ENCODE data around the gene SAXO1. TPM values are rescaled to one million over a fixed set of nuclear protein-coding genes. Genes with fewer than 3 reads are reported as not detected.

SAXO1 gene
- total and polyA plus RNA-seq, 7 donors = 0.08 to 1.9 (median 0.38) TPM; not detected in 4

DNA sequence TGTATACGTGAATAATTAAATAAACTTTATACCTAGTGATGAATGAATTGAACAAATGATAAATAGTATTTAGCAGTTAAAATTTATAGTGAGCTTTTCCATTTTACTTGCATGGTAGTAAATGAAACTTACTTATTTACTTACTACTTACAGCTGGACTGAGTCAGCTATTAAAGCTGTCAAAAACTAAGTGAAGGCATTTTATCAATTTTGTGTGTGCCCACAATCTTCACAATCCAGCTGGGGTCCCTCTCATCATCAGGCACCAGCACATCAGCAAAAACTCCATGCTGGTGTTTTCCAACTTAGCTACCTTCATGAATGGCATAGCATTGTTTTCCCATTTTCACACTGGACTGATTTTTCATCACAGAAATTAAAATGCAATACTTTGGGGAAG is 81.1 kb downstream of the SAXO1 start:
- Histone ChIP-seq H3K4me1 (no peaks in the 10 kb centered on the region), H3K4me3 (no peak overlapping the region), H3K27ac (no peak overlapping the region), H3K9me3 (no peaks in the 10 kb centered on the region), H3K27me3 (ENCODE audit: insufficient read depth in 3 of 3, low read length in 2 of 3) (no peaks in the 10 kb centered on the region), H3K36me3 (ENCODE audit: insufficient read depth in 1 of 2, low read depth in 1 of 2) (no peaks in the 10 kb centered on the region)
- intact Hi-C loops (cut with DNase I) = no loop called here
- no peak for ATAC-seq
- TF ChIP-seq CTCF (IDR thresholded peaks at IDR 0.05) = no peak
- 82 to 89% (median 87%) methylated on average over 1 of the region's 1 CpG for WGBS, 3 donors
- no peak for DNase-seq

- H3K36me3 ChIP-seq (ENCODE audit: insufficient read depth in 1 of 2, low read depth in 1 of 2) = no peaks in the 10 kb centered on the region
- intact Hi-C loops (cut with DNase I) = no loop called here
- H3K4me3 ChIP-seq = no peak overlapping the region
- H3K27me3 ChIP-seq (ENCODE audit: insufficient read depth in 3 of 3, low read length in 2 of 3) = no peaks in the 10 kb centered on the region
- DNase-seq = no peak
- WGBS, 3 donors = 61 to 72% (median 65%) methylated on average over 4 of the region's 4 CpGs
- no peak for TF ChIP-seq CTCF (IDR thresholded peaks at IDR 0.05)
- no peaks in the 10 kb centered on the region for H3K9me3 ChIP-seq
- no peaks in the 10 kb centered on the region for H3K4me1 ChIP-seq
- no peak overlapping the region for H3K27ac ChIP-seq
- ATAC-seq = no peak
Measured at GRCh38 chr9:18947892-18948339, 85.1 kb downstream of the SAXO1 start.

GRCh38 chr9:18942801-18943200 is 90.2 kb downstream of the SAXO1 start:
- 67 to 71% (median 69%) methylated on average over 7 of the region's 7 CpGs for WGBS, 3 donors
- Histone ChIP-seq H3K9me3 (no peaks in the 10 kb centered on the region), H3K36me3 (ENCODE audit: insufficient read depth in 1 of 2, low read depth in 1 of 2) (no peaks in the 10 kb centered on the region), H3K4me1 (no peaks in the 10 kb centered on the region), H3K27ac (no peak overlapping the region), H3K27me3 (ENCODE audit: insufficient read depth in 3 of 3, low read length in 2 of 3) (peaks cover 0 to 1% (median 0%) of the 10 kb centered on the region in 3 donors), H3K4me3 (no peak overlapping the region)
- TF ChIP-seq CTCF (IDR thresholded peaks at IDR 0.05) = no peak
- ATAC-seq (no peak), DNase-seq (no peak)
- intact Hi-C loops (cut with DNase I) = loop anchor here in 1 of 2 donors (5.0 kb wide), 1 partner anchor 866 kb away; no protein-coding TSS in a partner anchor

- ATAC-seq = no peak
- no peak for DNase-seq
- intact Hi-C loops (cut with DNase I) = loop anchor here in 1 of 2 donors (5.0 kb wide), 1 partner anchor 864 kb away; no protein-coding TSS in a partner anchor
Measured at GRCh38 chr9:18941060-18941740, 91.8 kb downstream of the SAXO1 start.

More at GRCh38 chr9:18941060-18941740, 91.8 kb downstream of the SAXO1 start:
- Histone ChIP-seq H3K4me1 (no peaks in the 10 kb centered on the region), H3K9me3 (no peaks in the 10 kb centered on the region), H3K36me3 (ENCODE audit: insufficient read depth in 1 of 2, low read depth in 1 of 2) (no peaks in the 10 kb centered on the region), H3K27me3 (ENCODE audit: insufficient read depth in 3 of 3, low read length in 2 of 3) (peaks cover 0 to 1% (median 0%) of the 10 kb centered on the region in 3 donors), H3K27ac (no peak overlapping the region), H3K4me3 (no peak overlapping the region)
- WGBS, 3 donors = 77 to 80% (median 80%) methylated on average over 8 of the region's 8 CpGs
- no peak for TF ChIP-seq CTCF (IDR thresholded peaks at IDR 0.05)
